Large intestine (tissue), 3 donors: Measurements from ENCODE around the gene SSUH2. TPM values are rescaled to one million over a fixed set of nuclear protein-coding genes. Genes with fewer than 3 reads are reported as not detected.
"Not testable (repeated sequence)": the region's sequence is repeated elsewhere in the genome, so short reads cannot be mapped to it uniquely, and the experiment has no call there.

Experiments used
- DNase-seq, 2 donors: peaks; one replicate each; pipeline versions ENCODE4 v3.0.0 to v3.0.0-alpha.2; 2013
- H3K27ac ChIP-seq: one replicate; pipeline ENCODE4 v1.5.1; 2013; ENCODE audit warnings: low read length
- H3K27me3 ChIP-seq: 2 replicates; pipeline ENCODE4 v1.6.1; 2013; ENCODE audit warnings: low read length; ENCODE audit not compliant: control insufficient read depth, insufficient read depth
- H3K36me3 ChIP-seq: 2 replicates; pipeline ENCODE4 v1.6.1; 2013; ENCODE audit warnings: low read length; ENCODE audit not compliant: control insufficient read depth, insufficient read depth
- H3K4me1 ChIP-seq: one replicate; pipeline ENCODE4 v1.6.1; 2013; ENCODE audit warnings: low read length; ENCODE audit not compliant: control insufficient read depth, insufficient read depth
- H3K4me3 ChIP-seq: one replicate; pipeline ENCODE4 v1.5.1; 2013; ENCODE audit warnings: low read length
- H3K9me3 ChIP-seq: one replicate; pipeline ENCODE4 v1.6.1; 2013; ENCODE audit warnings: mild to moderate bottlenecking, low read depth, low read length, moderate library complexity; ENCODE audit not compliant: control insufficient read depth
- WGBS: methylation state at CpG from one replicate; pipeline ENCODE4 v1.1.5; 2013; ENCODE audit warnings: low lambda C conversion rate; ENCODE audit not compliant: insufficient coverage; 5-methylcytosine and 5-hydroxymethylcytosine counted together
- polyA plus RNA-seq: library from polyadenylated mRNA; unstranded; fragments of 120-200 nt; gene quantifications from one replicate; pipeline ENCODE4 v1.2.1, GENCODE V29; 2013

The SSUH2 gene
- polyA plus RNA-seq, 1 donor: 38.7 TPM

- H3K27ac ChIP-seq, H3K4me1 ChIP-seq, H3K4me3 ChIP-seq, DNase-seq, H3K27me3 ChIP-seq, H3K36me3 ChIP-seq, H3K9me3 ChIP-seq: not testable (repeated sequence)
- WGBS: no CpG with 5 or more reads among the region's 7 CpGs
These were observed 31.0 kb upstream of the SSUH2 start for GRCh38 chr3:8675591-8675990.

DNA sequence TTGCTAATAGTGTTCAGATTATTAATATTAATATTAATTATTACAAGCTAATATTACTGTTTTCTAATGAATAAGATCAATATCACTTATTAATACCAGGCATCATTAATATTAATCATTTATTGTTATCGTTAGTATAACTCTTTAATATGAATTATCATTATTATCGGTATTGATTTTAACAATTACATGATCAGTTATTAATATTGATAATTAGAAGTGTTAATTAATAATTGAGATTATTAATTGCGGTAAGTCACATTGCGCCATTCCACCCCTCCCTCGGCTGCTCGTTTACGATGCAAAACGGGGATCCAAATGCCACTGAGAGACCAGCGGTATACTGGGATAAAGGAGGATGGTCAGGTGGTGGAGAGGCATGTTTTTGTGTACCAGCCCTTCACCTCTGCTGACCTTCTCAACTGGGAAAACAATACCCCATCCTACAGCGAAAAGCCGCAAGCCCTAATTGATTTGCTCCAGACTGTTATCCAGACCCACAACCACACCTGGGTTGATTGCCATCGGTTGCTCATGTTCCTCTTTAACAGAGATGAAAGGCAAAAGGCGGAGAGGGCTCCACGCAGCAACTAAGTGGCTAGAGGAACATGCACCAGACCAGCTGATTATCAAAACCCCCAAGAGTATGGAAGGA lies 28.6 kb upstream of the SSUH2 start:
- Histone ChIP-seq H3K27ac (no peak overlapping the region), H3K9me3 (peaks cover 3% of the 10 kb centered on the region), H3K4me1 (no peaks in the 10 kb centered on the region), H3K27me3 (no peaks in the 10 kb centered on the region), H3K36me3 (no peaks in the 10 kb centered on the region), H3K4me3 (no peak overlapping the region)
- DNase-seq: no peak
- 100% methylated on average over 2 of the region's 14 CpGs for WGBS

GRCh38 chr3:8669019-8669418 lies 24.4 kb upstream of the SSUH2 start:
- WGBS: 100% methylated on average over 2 of the region's 2 CpGs
- no peaks in the 10 kb centered on the region for H3K36me3 ChIP-seq
- no peak for DNase-seq

DNA sequence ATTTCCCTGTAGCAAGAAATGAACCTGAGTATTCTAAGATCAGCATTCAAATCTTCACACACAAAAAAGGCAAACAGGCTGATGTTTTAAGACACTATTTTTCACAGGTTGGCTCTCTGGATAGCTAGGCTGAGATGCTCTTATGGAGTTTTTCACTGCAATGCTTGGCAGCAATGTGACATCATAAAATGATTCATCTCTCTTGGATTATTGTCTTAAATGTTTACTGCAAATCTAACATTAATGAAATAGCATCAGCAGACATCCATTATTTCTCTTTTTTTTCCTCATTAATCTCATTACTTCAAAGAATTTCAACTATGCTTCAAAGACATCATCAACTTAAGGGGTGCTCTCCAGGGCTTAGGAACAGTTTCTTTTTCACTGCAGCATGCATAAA lies 23.6 kb upstream of the SSUH2 start:
- no peaks in the 10 kb centered on the region for H3K36me3 ChIP-seq
- H3K4me1 ChIP-seq: peaks cover 12% of the 10 kb centered on the region
- DNase-seq: no peak
- no peak overlapping the region for H3K27ac ChIP-seq
- no peaks in the 10 kb centered on the region for H3K27me3 ChIP-seq
- H3K9me3 ChIP-seq: no peaks in the 10 kb centered on the region
- H3K4me3 ChIP-seq: no peak overlapping the region

More at GRCh38 chr3:8669019-8669418, 24.4 kb upstream of the SSUH2 start:
- no peaks in the 10 kb centered on the region for H3K27me3 ChIP-seq
- H3K4me1 ChIP-seq: peaks cover 8% of the 10 kb centered on the region
- H3K27ac ChIP-seq: no peak overlapping the region
- no peak overlapping the region for H3K4me3 ChIP-seq
- no peaks in the 10 kb centered on the region for H3K9me3 ChIP-seq

DNA sequence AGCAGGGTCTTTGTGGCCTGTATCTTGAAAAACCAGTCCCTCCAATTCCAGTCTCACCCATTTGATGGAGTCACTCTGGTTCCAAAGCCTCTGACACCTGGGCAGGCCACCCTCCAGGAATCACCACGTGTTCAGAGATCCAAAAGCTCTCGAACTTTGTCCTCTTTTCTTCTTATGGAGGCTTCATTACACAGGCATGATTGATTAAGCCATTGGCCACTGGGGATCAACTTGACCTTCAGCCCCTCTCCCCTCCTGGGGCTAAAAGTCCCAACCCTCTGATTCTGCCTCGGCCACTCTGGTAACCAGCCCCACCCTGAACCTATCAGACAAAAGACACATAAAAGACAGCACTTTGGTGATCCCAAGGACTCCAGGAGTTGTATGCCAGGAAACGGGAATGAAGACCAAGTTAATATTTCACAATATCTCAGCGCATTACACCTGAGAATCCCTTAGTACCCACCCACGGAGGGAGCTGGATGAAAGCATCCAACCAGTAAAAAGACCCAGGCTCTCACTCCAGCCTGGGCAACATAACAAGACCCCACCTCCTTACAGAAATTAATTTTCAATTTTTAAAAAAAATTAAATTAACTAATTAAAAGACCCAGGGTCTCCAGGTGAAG lies 23.0 kb upstream of the SSUH2 start:
- H3K36me3 ChIP-seq: no peaks in the 10 kb centered on the region
- WGBS: 33% methylated on average over 1 of the region's 6 CpGs
- H3K4me1 ChIP-seq: peaks cover 17% of the 10 kb centered on the region
- H3K27ac ChIP-seq: no peak overlapping the region
- H3K9me3 ChIP-seq: no peaks in the 10 kb centered on the region
- DNase-seq: peak in 1 of 2 donors; percentile 75
- H3K4me3 ChIP-seq: no peak overlapping the region
- no peaks in the 10 kb centered on the region for H3K27me3 ChIP-seq

DNA sequence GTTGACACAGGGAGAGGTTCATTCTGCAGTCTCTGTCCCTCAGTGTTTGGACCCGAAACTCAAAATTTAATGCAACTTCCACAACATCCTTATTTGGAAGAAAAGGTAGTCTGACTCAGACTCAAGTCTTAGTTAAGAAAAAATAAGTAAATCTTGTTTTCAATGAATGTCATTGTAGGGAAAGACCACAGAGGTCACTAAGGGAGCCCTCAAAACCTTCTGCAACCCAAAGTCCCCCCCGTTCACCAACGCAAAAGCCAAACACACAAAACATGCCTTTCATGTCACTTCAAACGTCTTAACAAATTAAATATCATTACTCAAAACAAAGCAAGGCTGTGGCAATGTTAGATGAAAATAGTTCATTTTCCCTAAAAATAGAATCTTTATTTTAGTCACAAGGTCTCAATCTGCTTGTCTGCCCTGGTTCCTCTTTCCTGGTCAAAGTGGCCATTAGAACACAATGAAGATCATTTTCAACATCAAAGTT lies 20.9 kb upstream of the SSUH2 start:
- WGBS: no CpG with 5 or more reads among the region's 4 CpGs
- H3K9me3 ChIP-seq: no peaks in the 10 kb centered on the region
- no peak for DNase-seq
- H3K4me1 ChIP-seq: peaks cover 28% of the 10 kb centered on the region
- no peak overlapping the region for H3K4me3 ChIP-seq
- H3K27ac ChIP-seq: no peak overlapping the region
- H3K36me3 ChIP-seq: no peaks in the 10 kb centered on the region
- no peaks in the 10 kb centered on the region for H3K27me3 ChIP-seq

DNA sequence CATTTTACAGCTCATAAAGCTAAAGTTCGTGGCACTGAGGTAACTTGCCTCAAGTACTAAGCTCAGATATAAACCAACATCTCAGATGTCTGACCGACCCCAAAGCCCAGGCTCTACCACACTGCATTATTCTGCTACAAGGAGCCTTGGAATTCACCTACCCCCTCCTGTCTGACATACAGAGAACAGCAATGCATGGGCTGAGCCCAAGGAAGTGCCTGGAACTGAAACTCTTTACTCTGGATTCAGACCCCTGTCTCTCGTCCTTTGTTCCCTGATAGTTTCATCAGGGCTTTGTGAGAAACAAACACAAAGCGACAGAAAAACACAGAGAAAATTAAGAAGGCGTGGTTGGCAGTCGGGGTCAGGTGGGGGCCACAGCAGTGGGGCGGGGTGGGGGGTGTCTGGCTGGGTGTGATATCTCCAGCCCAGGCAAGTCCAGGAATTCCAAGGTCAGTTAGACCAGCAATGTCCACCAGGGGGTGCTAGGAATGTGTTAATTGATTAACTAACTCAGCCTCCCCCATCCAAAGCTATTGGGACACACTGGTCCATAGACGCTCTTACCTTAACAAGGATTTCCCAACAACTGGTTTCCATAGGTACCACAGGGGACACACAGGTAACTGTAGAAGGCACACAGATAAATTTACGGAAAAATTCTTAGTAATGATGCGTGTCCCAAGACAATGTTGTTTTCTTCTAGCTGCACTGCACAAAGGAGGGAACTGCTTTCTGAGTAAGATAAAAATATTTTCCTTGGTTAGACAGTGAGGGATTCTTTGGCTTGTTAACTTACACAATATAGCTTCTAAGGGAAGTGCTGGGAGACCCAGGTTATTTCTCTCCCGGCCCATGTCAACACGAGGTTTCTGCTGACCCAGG lies 18.8 kb upstream of the SSUH2 start:
- DNase-seq: peak; percentile 93 to 96
- Histone ChIP-seq H3K27ac (peak overlapping the region; percentile 49), H3K36me3 (no peaks in the 10 kb centered on the region), H3K9me3 (no peaks in the 10 kb centered on the region), H3K4me1 (peaks cover 48% of the 10 kb centered on the region), H3K27me3 (no peaks in the 10 kb centered on the region), H3K4me3 (no peak overlapping the region)
- WGBS: no CpG with 5 or more reads among the region's 12 CpGs

GRCh38 chr3:8662594-8662993 lies 18.0 kb upstream of the SSUH2 start:
- Histone ChIP-seq H3K36me3 (no peaks in the 10 kb centered on the region), H3K27ac (no peak overlapping the region), H3K4me1 (peaks cover 54% of the 10 kb centered on the region), H3K27me3 (no peaks in the 10 kb centered on the region), H3K4me3 (no peak overlapping the region), H3K9me3 (no peaks in the 10 kb centered on the region)
- no peak for DNase-seq
- WGBS: no CpG with 5 or more reads among the region's 4 CpGs

- DNase-seq: peak in 1 of 2 donors; percentile 60
- no peaks in the 10 kb centered on the region for H3K36me3 ChIP-seq
- no CpG with 5 or more reads among the region's 7 CpGs for WGBS
- H3K4me3 ChIP-seq: no peak overlapping the region
- H3K27ac ChIP-seq: peak overlapping the region; percentile 47
- H3K4me1 ChIP-seq: peaks cover 56% of the 10 kb centered on the region
- no peaks in the 10 kb centered on the region for H3K27me3 ChIP-seq
- H3K9me3 ChIP-seq: no peaks in the 10 kb centered on the region
These were observed 15.8 kb upstream of the SSUH2 start for GRCh38 chr3:8660175-8661118.
